ENCODE data around the gene NOP14. TPM values are rescaled to one million over a fixed set of nuclear protein-coding genes. Genes with fewer than 3 reads are reported as not detected.
"Not testable (repeated sequence)": the region's sequence is repeated elsewhere in the genome, so short reads cannot be mapped to it uniquely, and the experiment has no call there.

The NOP14 gene
- total RNA-seq, 1 experiment from 2014 or later = 13.0 TPM

- DNase-seq (ENCODE audit: low read depth) = no peak
Measured at GRCh38 chr4:2961811-2962441, 1.3 kb downstream of the NOP14 start.

- DNase-seq (ENCODE audit: low read depth) = peak; percentile 10
Measured at GRCh38 chr4:2961421-2961810, 1.8 kb downstream of the NOP14 start.

GRCh38 chr4:2960450-2960849 is 2.8 kb downstream of the NOP14 start:
- DNase-seq (ENCODE audit: low read depth) = not testable (repeated sequence)

GRCh38 chr4:2958446-2958845 is 4.8 kb downstream of the NOP14 start:
- peak; percentile 74 for DNase-seq (ENCODE audit: low read depth)

- not testable (repeated sequence) for DNase-seq (ENCODE audit: low read depth)
Measured at GRCh38 chr4:2955186-2956044, 7.8 kb downstream of the NOP14 start.

- no peak for DNase-seq (ENCODE audit: low read depth)
Measured at GRCh38 chr4:2954358-2955185, 8.6 kb downstream of the NOP14 start.

GRCh38 chr4:2953496-2953895 is 9.7 kb downstream of the NOP14 start:
- no peak for DNase-seq (ENCODE audit: low read depth)

- no peak for DNase-seq (ENCODE audit: low read depth)
Measured at GRCh38 chr4:2950221-2950989, 12.8 kb downstream of the NOP14 start.

GRCh38 chr4:2949782-2950125 is 13.5 kb downstream of the NOP14 start:
- no peak for DNase-seq (ENCODE audit: low read depth)

- DNase-seq (ENCODE audit: low read depth) = peak; percentile 30
Measured at GRCh38 chr4:2948895-2949781, 14.1 kb downstream of the NOP14 start.

GRCh38 chr4:2947926-2948325 is 15.3 kb downstream of the NOP14 start:
- no peak for DNase-seq (ENCODE audit: low read depth)

- DNase-seq (ENCODE audit: low read depth) = no peak
Measured at GRCh38 chr4:2946812-2947600, 16.2 kb downstream of the NOP14 start.

- not testable (repeated sequence) for DNase-seq (ENCODE audit: low read depth)
Measured at GRCh38 chr4:2945619-2946604, 17.3 kb downstream of the NOP14 start.

GRCh38 chr4:2944586-2945526 is 18.4 kb downstream of the NOP14 start:
- no peak for DNase-seq (ENCODE audit: low read depth)

- DNase-seq (ENCODE audit: low read depth) = no peak
Measured at GRCh38 chr4:2944091-2944482, 19.1 kb downstream of the NOP14 start.

GRCh38 chr4:2943364-2944090 is 19.7 kb downstream of the NOP14 start:
- no peak for DNase-seq (ENCODE audit: low read depth)
